H1 (cell line): ENCODE measurements around the gene ZKSCAN8. TPM values are rescaled to one million over a fixed set of nuclear protein-coding genes. Genes with fewer than 3 reads are reported as not detected.

ENCODE experiments used
- CTCF ChIA-PET: fragments of 300-600 bp; sonication (Branson Sonifier 250); formaldehyde crosslinking; loops from one replicate; lab custom pipeline; 2021; ENCODE audit not compliant: partially characterized antibody; lab: Charles Lee
- POLR2A ChIA-PET: fragments of 300-600 bp; sonication (Branson Sonifier 250); formaldehyde crosslinking; loops from one replicate; lab custom pipeline; 2021; ENCODE audit warnings: inconsistent platforms; ENCODE audit not compliant: partially characterized antibody; lab: Charles Lee
- DNase-seq, 2 experiments: peaks; one replicate each; pipeline versions ENCODE4 v3.0.0 to v3.0.0-alpha.2; 2010 to 2022; ENCODE audit warnings: low spot score in 2 of 2, low read depth in 1 of 2, mixed read lengths in 1 of 2
- FAIRE-seq: peaks from 2 replicates; lab custom pipeline; 2011; peaks lifted over from hg19 to GRCh38; lab: Jason Lieb, UNC
- H2AFZ ChIP-seq: 2 replicates; pipeline ENCODE4 v1.8.1; 2012; ENCODE audit warnings: low read length, inconsistent platforms
- H2AK5ac ChIP-seq: 2 replicates; pipeline ENCODE4 v1.6.1; 2013; ENCODE audit warnings: low read depth, low read length
- H2BK120ac ChIP-seq: replicated peaks from 2 replicates; pipeline ENCODE3; 2013; ENCODE audit warnings: low read depth, low read length, inconsistent platforms
- H2BK12ac ChIP-seq: 2 replicates; pipeline ENCODE4 v1.6.1; 2013; ENCODE audit warnings: low read depth, low read length
- H2BK15ac ChIP-seq: 2 replicates; pipeline ENCODE4 v1.6.1; 2013; ENCODE audit warnings: low read length
- H2BK20ac ChIP-seq: 2 replicates; pipeline ENCODE4 v1.6.1; 2013; ENCODE audit warnings: low read length
- H2BK5ac ChIP-seq: 2 replicates; pipeline ENCODE4 v1.6.1; 2013; ENCODE audit warnings: low read depth, low read length
- H3K14ac ChIP-seq: 2 replicates; pipeline ENCODE4 v1.6.1; 2013; ENCODE audit warnings: inconsistent platforms; ENCODE audit not compliant: insufficient read length
- H3K18ac ChIP-seq: 2 replicates; pipeline ENCODE4 v1.6.1; 2013; ENCODE audit warnings: low read length; ENCODE audit errors: extremely low read depth
- H3K23ac ChIP-seq: 2 replicates; pipeline ENCODE4 v1.6.1; 2013; ENCODE audit warnings: inconsistent platforms; ENCODE audit not compliant: insufficient read length
- H3K23me2 ChIP-seq: 2 replicates; pipeline ENCODE4 v1.6.1; 2013; ENCODE audit warnings: low read depth, low read length
- H3K27ac ChIP-seq: 2 replicates; pipeline ENCODE4 v1.6.1; 2011; ENCODE audit warnings: low read depth, low read length, inconsistent platforms
- H3K27me3 ChIP-seq, 4 experiments: replicated peaks in 1 of 4; 1 replicate in 1 of 4; 2 replicates in 3 of 4; pipeline versions ENCODE4 v1.6.1 to v1.8.1; 2011 to 2013; ENCODE audit warnings: low read length in 3 of 4, mild to moderate bottlenecking in 3 of 4, inconsistent platforms in 2 of 4, mixed read lengths in 2 of 4, moderate library complexity in 1 of 4; ENCODE audit not compliant: control insufficient read depth in 3 of 4, insufficient read depth in 3 of 4; ENCODE audit errors: extremely low read depth in 1 of 4
- H3K36me3 ChIP-seq, 4 experiments: 2 replicates each; pipeline versions ENCODE4 v1.6.1 to v1.8.1; 2011 to 2013; ENCODE audit warnings: mild to moderate bottlenecking in 4 of 4, low read length in 3 of 4, moderate library complexity in 2 of 4, control low read depth in 1 of 4, inconsistent platforms in 1 of 4; ENCODE audit not compliant: insufficient read depth in 4 of 4, control insufficient read depth in 2 of 4
- H3K4ac ChIP-seq: replicated peaks from 2 replicates; pipeline ENCODE3; 2013; ENCODE audit warnings: low read length, low read depth, mixed read lengths, inconsistent platforms; ENCODE audit not compliant: insufficient read length
- H3K4me1 ChIP-seq, 4 experiments: replicated peaks in 1 of 4; 1 replicate in 1 of 4; 2 replicates in 3 of 4; pipeline versions ENCODE4 v1.6.1 to v1.8.1; 2011 to 2013; ENCODE audit warnings: low read length in 3 of 4, inconsistent platforms in 2 of 4, mixed read lengths in 1 of 4; ENCODE audit not compliant: insufficient read depth in 4 of 4, control insufficient read depth in 3 of 4
- H3K4me2 ChIP-seq, 2 experiments: 2 replicates each; pipeline versions ENCODE4 v1.6.1 to v1.8.1; 2011 to 2013; ENCODE audit warnings: low read depth in 2 of 2, low read length in 2 of 2, control low read depth in 1 of 2, inconsistent platforms in 1 of 2, mild to moderate bottlenecking in 1 of 2; ENCODE audit not compliant: insufficient read depth in 1 of 2
- H3K4me3 ChIP-seq, 4 experiments: fragments of 200-600, 300-600 bp in 1 of 4; sonication (generic), shearing (Covaris generic), sonication (Bioruptor Twin) in 1 of 4; 2 replicates each; pipeline versions ENCODE4 v1.5.1 to v1.8.1; 2011 to 2016; ENCODE audit warnings: low read length in 4 of 4, low read depth in 3 of 4, control low read depth in 2 of 4, inconsistent platforms in 2 of 4, mild to moderate bottlenecking in 2 of 4, mixed read lengths in 1 of 4, moderate library complexity in 1 of 4; ENCODE audit not compliant: insufficient read depth in 2 of 4; ENCODE audit errors: extremely low read depth in 1 of 4
- H3K56ac ChIP-seq: replicated peaks from 2 replicates; pipeline ENCODE3; 2013; ENCODE audit warnings: low read depth, mild to moderate bottlenecking, mixed read lengths, low read length, inconsistent platforms; ENCODE audit not compliant: insufficient read length
- H3K79me1 ChIP-seq: 2 replicates; pipeline ENCODE4 v1.6.1; 2013; ENCODE audit warnings: low read depth, low read length, control low read depth
- H3K79me2 ChIP-seq, 2 experiments: 2 replicates each; pipeline versions ENCODE4 v1.6.1 to v1.8.1; 2012 to 2013; ENCODE audit warnings: low read length in 2 of 2, mild to moderate bottlenecking in 2 of 2, inconsistent platforms in 1 of 2; ENCODE audit not compliant: insufficient read depth in 2 of 2, control insufficient read depth in 1 of 2
- H3K9ac ChIP-seq, 4 experiments: replicated peaks in 1 of 4; 1 replicate in 1 of 4; 2 replicates in 3 of 4; pipeline versions ENCODE4 v1.6.1 to v1.8.1; 2011 to 2013; ENCODE audit warnings: low read depth in 3 of 4, low read length in 3 of 4, control low read depth in 2 of 4, mild to moderate bottlenecking in 2 of 4, moderate library complexity in 2 of 4, inconsistent platforms in 1 of 4; ENCODE audit errors: extremely low read depth in 1 of 4
- H3K9me3 ChIP-seq, 2 experiments: 2 replicates each; pipeline versions ENCODE4 v1.6.1 to v1.8.1; 2012 to 2013; ENCODE audit warnings: mild to moderate bottlenecking in 2 of 2, moderate library complexity in 2 of 2, control low read depth in 1 of 2, inconsistent platforms in 1 of 2, low read depth in 1 of 2, low read length in 1 of 2, mixed read lengths in 1 of 2; ENCODE audit not compliant: insufficient read depth in 2 of 2
- H4K20me1 ChIP-seq, 2 experiments: replicated peaks in 1 of 2; 2 replicates each; pipeline versions ENCODE3 to v1.8.1; 2011 to 2013; ENCODE audit warnings: inconsistent platforms in 2 of 2, low read length in 2 of 2, mild to moderate bottlenecking in 1 of 2; ENCODE audit not compliant: insufficient read depth in 2 of 2, control insufficient read depth in 1 of 2
- H4K5ac ChIP-seq: 2 replicates; pipeline ENCODE4 v1.6.1; 2013; ENCODE audit warnings: low read length, low read depth, mixed read lengths, inconsistent platforms; ENCODE audit not compliant: insufficient read length
- H4K8ac ChIP-seq: 2 replicates; pipeline ENCODE4 v1.8.0; 2013; ENCODE audit warnings: mild to moderate bottlenecking, moderate library complexity, low read length, inconsistent platforms; ENCODE audit not compliant: insufficient read depth; ENCODE audit errors: extremely low read depth
- H4K91ac ChIP-seq: replicated peaks from 2 replicates; pipeline ENCODE3; 2013; ENCODE audit warnings: low read length, mixed read lengths, inconsistent platforms; ENCODE audit not compliant: insufficient read length
- ASH2L ChIP-seq: fragments of 200-600, 300-600 bp; sonication (generic); IDR thresholded peaks from one replicate; pipeline ENCODE4 v1.7.1; 2017; ENCODE audit warnings: low read length
- CREB1 ChIP-seq: IDR thresholded peaks from 2 replicates; pipeline ENCODE4 v1.6.1; 2012; ENCODE audit warnings: inconsistent platforms
- HDAC6 ChIP-seq: IDR thresholded peaks from one replicate; pipeline ENCODE4 v1.7.1; 2012; ENCODE audit warnings: low read depth, mild to moderate bottlenecking, inconsistent platforms, low read length, moderate library complexity
- KDM4A ChIP-seq: IDR thresholded peaks from one replicate; pipeline ENCODE4 v1.7.1; 2012; ENCODE audit warnings: low read depth, mild to moderate bottlenecking, moderate library complexity, low read length, inconsistent platforms; ENCODE audit not compliant: severe bottlenecking
- MAFK ChIP-seq: IDR thresholded peaks from 2 replicates; pipeline ENCODE4 v1.6.1; 2012; ENCODE audit warnings: low read depth, mild to moderate bottlenecking, improper control_type of control experiment, low read length
- MAX ChIP-seq: IDR thresholded peaks from 2 replicates; pipeline ENCODE4 v1.6.1; 2012; ENCODE audit warnings: inconsistent platforms
- POU5F1 ChIP-seq: IDR thresholded peaks from 2 replicates; pipeline ENCODE4 v1.6.1; 2011; ENCODE audit warnings: low read depth, mild to moderate bottlenecking, low read length, moderate library complexity
- RBBP5 ChIP-seq: IDR thresholded peaks from 2 replicates; pipeline ENCODE4 v1.7.1; 2012; ENCODE audit warnings: low read depth, mild to moderate bottlenecking, inconsistent platforms, low read length, moderate library complexity, borderline replicate concordance
- SIRT6 ChIP-seq: IDR thresholded peaks from one replicate; pipeline ENCODE4 v1.7.1; 2012; ENCODE audit warnings: low read length, inconsistent platforms
- SUZ12 ChIP-seq: fragments of 200-600 bp; sonication (generic); IDR thresholded peaks from 2 replicates; pipeline ENCODE4 v1.6.1; 2012; ENCODE audit warnings: mild to moderate bottlenecking, inconsistent platforms, low read length, moderate library complexity, mixed read lengths
- TBP ChIP-seq: IDR thresholded peaks from 2 replicates; pipeline ENCODE4 v1.6.1; 2011; ENCODE audit warnings: low read depth, low read length, improper control_type of control experiment
- WGBS, 2 experiments: shearing (Covaris generic) in 1 of 2; methylation state at CpG; one replicate each; pipeline versions ENCODE4 v1.1.6 to v1.1.7; 2013 to 2015; ENCODE audit warnings: low lambda C conversion rate in 2 of 2, mixed read lengths in 2 of 2, inconsistent platforms in 1 of 2, low coverage in 1 of 2, missing lambda C conversion rate in 1 of 2; ENCODE audit not compliant: insufficient replicate concordance in 2 of 2, insufficient coverage in 1 of 2, insufficient read length in 1 of 2; ENCODE audit errors: extremely low coverage in 1 of 2, missing lambda C conversion rate in 1 of 2; 5-methylcytosine and 5-hydroxymethylcytosine counted together
- polyA plus RNA-seq, 7 experiments: library from polyadenylated mRNA; depleted of rRNA in 3 of 7; stranded (reverse) in 5 of 7; unstranded in 2 of 7; fragments of >200 nt in 5 of 7; fragments of 200-250 nt in 2 of 7; gene quantifications; 1 replicate in 5 of 7; 2 replicates in 1 of 7; 4 replicates in 1 of 7; pipeline versions ENCODE4 v1.2.1 to v1.2.3, GENCODE V29; 2011 to 2013; ENCODE audit warnings: missing spikeins in 2 of 7, mixed read lengths in 2 of 7
- total RNA-seq: library from RNA; stranded (reverse); fragmentation: NEBNext Ultra II Directional; extraction: Animal tissue kit (Norgen Biotek cat#: 25700); gene quantifications from 2 replicates; pipeline ENCODE4 v1.2.1, GENCODE V29; 2021
- TF ChIP-seq, protein P1 (sequence below), 3 experiments: IDR thresholded peaks; 1 replicate in 2 of 3; 2 replicates in 1 of 3; pipeline versions ENCODE4 v1.5.1 to v1.6.1; 2011; ENCODE audit warnings: low read length in 3 of 3, mild to moderate bottlenecking in 3 of 3, inconsistent platforms in 2 of 3, low read depth in 1 of 3, moderate library complexity in 1 of 3; ENCODE audit not compliant: insufficient read depth in 1 of 3; ENCODE audit errors: control extremely low read depth in 1 of 3

Gene ZKSCAN8
- total and polyA plus RNA-seq, 2 of the 8 experiments (the other 6 are each of a cell fraction or from before 2014, with no cell fraction given): 10.7 to 24.1 TPM

- WGBS, 2 experiments: 92% methylated on average over 1 of the region's 1 CpG; no CpG with 5 or more reads in 1 of the 2 experiments
- H2BK120ac ChIP-seq: no peak overlapping the region
- H4K20me1 ChIP-seq: peaks cover 2 to 3% of the 10 kb centered on the region in 2 experiments
- no peak overlapping the region; the same call in 1 of the 2 replicates for H4K8ac ChIP-seq
- H2AK5ac ChIP-seq: no peak overlapping the region
- DNase-seq: no peak
- no peak overlapping the region for H4K91ac ChIP-seq
- no peak overlapping the region for H3K27ac ChIP-seq
- peaks cover 13 to 15% of the 10 kb centered on the region in 2 experiments for H3K9me3 ChIP-seq
- H3K9ac ChIP-seq: no peak overlapping the region
- no peaks in the 10 kb centered on the region for H3K4me1 ChIP-seq
- H2BK15ac ChIP-seq: no peak overlapping the region
- H3K18ac ChIP-seq: no peak overlapping the region
- no peak overlapping the region for H4K5ac ChIP-seq
- H2BK20ac ChIP-seq: no peak overlapping the region
- no peak overlapping the region for H2BK5ac ChIP-seq
- ChIA-PET POLR2A (interaction anchor here (1.5 to 3.1 kb wide), 3 partner anchors 9 to 17 kb away, joined by 4 to 10 read pairs (median 6); partner anchors contain the start of gene ZKSCAN8), CTCF (interaction anchor here (1.0 kb wide), 1 partner anchor 203 kb away, joined by 3 read pairs; no protein-coding TSS in a partner anchor)
- no peak overlapping the region for H2AFZ ChIP-seq
- no peaks in the 10 kb centered on the region for H3K27me3 ChIP-seq
- H3K23me2 ChIP-seq: no peaks in the 10 kb centered on the region
- no peak overlapping the region for H3K4ac ChIP-seq
- no peak overlapping the region for H3K4me2 ChIP-seq
- no peaks in the 10 kb centered on the region for H3K79me1 ChIP-seq
- no peak overlapping the region for H2BK12ac ChIP-seq
- H3K56ac ChIP-seq: no peak overlapping the region
- H3K23ac ChIP-seq: no peak overlapping the region
- H3K4me3 ChIP-seq: no peak overlapping the region
- H3K79me2 ChIP-seq: no peaks in the 10 kb centered on the region
- no peak for FAIRE-seq
- no peak overlapping the region for H3K14ac ChIP-seq
- H3K36me3 ChIP-seq: peaks cover 30 to 76% (median 60%) of the 10 kb centered on the region in 4 experiments
- TF ChIP-seq MAFK (no peak), RBBP5 (no peak), ASH2L (no peak), CREB1 (no peak), TBP (no peak), MAX (no peak), SUZ12 (no peak), SIRT6 (no peak), KDM4A (no peak), HDAC6 (no peak), POU5F1 (no peak)
- TF ChIP-seq, protein P1, sequence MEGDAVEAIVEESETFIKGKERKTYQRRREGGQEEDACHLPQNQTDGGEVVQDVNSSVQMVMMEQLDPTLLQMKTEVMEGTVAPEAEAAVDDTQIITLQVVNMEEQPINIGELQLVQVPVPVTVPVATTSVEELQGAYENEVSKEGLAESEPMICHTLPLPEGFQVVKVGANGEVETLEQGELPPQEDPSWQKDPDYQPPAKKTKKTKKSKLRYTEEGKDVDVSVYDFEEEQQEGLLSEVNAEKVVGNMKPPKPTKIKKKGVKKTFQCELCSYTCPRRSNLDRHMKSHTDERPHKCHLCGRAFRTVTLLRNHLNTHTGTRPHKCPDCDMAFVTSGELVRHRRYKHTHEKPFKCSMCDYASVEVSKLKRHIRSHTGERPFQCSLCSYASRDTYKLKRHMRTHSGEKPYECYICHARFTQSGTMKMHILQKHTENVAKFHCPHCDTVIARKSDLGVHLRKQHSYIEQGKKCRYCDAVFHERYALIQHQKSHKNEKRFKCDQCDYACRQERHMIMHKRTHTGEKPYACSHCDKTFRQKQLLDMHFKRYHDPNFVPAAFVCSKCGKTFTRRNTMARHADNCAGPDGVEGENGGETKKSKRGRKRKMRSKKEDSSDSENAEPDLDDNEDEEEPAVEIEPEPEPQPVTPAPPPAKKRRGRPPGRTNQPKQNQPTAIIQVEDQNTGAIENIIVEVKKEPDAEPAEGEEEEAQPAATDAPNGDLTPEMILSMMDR (IDR thresholded peaks at IDR 0.05; ENCODE audit: control extremely low read depth in 1 of 3, insufficient read depth in 1 of 3, low read depth in 1 of 3, low read length in 3 of 3): no peak
These were observed 11.9 kb downstream of the ZKSCAN8 start for GRCh38 chr6:28153546-28153945.
